D721Med (cell line): ENCODE data around the gene MXD1.

ENCODE experiments used
- DNase-seq: peaks from one replicate; pipeline ENCODE4 v3.0.0; 2011; ENCODE audit warnings: low spot score; ENCODE audit not compliant: insufficient read length
- FAIRE-seq: peaks from 2 replicates; lab custom pipeline; 2011; peaks lifted over from hg19 to GRCh38; lab: Jason Lieb, UNC
- CTCF ChIP-seq: IDR thresholded peaks from 2 replicates; pipeline ENCODE4 v1.5.1; 2012; ENCODE audit warnings: mild to moderate bottlenecking, control low read depth; ENCODE audit not compliant: insufficient read depth; ENCODE audit errors: missing control alignments

Gene MXD1

GRCh38 chr2:69923116-69923515, 8.2 kb downstream of the MXD1 start:
- no peak for TF ChIP-seq CTCF
- FAIRE-seq (no peak), DNase-seq (no peak)

GRCh38 chr2:69926849-69927515, 12.1 kb downstream of the MXD1 start:
- no peak for TF ChIP-seq CTCF
- FAIRE-seq, result no peak
- no peak for DNase-seq

GRCh38 chr2:69931832-69932595, 17.1 kb downstream of the MXD1 start:
- DNase-seq (no peak), FAIRE-seq (no peak)
- no peak for TF ChIP-seq CTCF

GRCh38 chr2:69932596-69932922, 17.6 kb downstream of the MXD1 start:
- no peak for FAIRE-seq
- no peak for TF ChIP-seq CTCF
- DNase-seq, result no peak

- DNase-seq (no peak), FAIRE-seq (no peak)
- TF ChIP-seq CTCF, result no peak
Measured at GRCh38 chr2:69933254-69933828, 18.4 kb downstream of the MXD1 start.

- TF ChIP-seq CTCF, result no peak
- FAIRE-seq, result no peak
Measured at GRCh38 chr2:69933839-69934613, 19.1 kb downstream of the MXD1 start.

GRCh38 chr2:69934614-69934908, 19.7 kb downstream of the MXD1 start:
- no peak for FAIRE-seq
- no peak for DNase-seq
- TF ChIP-seq CTCF, result no peak

More at GRCh38 chr2:69933839-69934613, 19.1 kb downstream of the MXD1 start:
- no peak for DNase-seq
